Measurements from ENCODE around the gene PDLIM1.

DNA sequence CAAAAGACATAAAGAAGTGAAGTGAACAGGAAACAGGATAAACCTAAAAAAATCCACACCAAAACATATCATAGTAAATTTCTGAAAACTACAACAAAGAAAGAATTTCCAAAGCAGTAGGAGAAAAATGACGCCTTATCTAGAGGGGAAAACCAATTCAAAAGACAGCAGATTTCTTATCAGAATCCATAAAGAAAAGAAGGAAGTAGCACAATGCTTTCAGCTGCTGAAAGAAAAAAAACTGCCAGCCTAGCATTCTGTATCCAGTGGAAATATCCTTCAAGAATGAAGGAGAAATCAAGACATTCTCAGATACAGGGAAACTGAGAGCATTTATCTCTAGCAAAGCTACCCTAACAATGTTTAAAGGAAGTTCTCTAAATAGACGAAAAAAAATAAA is 37.8 kb downstream of the PDLIM1 start:
- TF ChIP-seq RARB (CRISPR knock-in tag; IDR thresholded peaks at IDR 0.05) (no peak), GLIS3 (CRISPR knock-in tag; IDR thresholded peaks at IDR 0.05) (no peak), ARNTL (CRISPR knock-in tag; IDR thresholded peaks at IDR 0.05; ENCODE audit: borderline replicate concordance, low read depth) (no peak), ZFP30 (CRISPR knock-in tag; IDR thresholded peaks at IDR 0.05) (no peak), ISL1 (CRISPR knock-in tag; IDR thresholded peaks at IDR 0.05) (no peak), ZNF8 (CRISPR knock-in tag; IDR thresholded peaks at IDR 0.05) (no peak)
- TF ChIP-seq, protein P1, sequence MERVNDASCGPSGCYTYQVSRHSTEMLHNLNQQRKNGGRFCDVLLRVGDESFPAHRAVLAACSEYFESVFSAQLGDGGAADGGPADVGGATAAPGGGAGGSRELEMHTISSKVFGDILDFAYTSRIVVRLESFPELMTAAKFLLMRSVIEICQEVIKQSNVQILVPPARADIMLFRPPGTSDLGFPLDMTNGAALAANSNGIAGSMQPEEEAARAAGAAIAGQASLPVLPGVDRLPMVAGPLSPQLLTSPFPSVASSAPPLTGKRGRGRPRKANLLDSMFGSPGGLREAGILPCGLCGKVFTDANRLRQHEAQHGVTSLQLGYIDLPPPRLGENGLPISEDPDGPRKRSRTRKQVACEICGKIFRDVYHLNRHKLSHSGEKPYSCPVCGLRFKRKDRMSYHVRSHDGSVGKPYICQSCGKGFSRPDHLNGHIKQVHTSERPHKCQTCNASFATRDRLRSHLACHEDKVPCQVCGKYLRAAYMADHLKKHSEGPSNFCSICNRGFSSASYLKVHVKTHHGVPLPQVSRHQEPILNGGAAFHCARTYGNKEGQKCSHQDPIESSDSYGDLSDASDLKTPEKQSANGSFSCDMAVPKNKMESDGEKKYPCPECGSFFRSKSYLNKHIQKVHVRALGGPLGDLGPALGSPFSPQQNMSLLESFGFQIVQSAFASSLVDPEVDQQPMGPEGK (CRISPR knock-in tag; IDR thresholded peaks at IDR 0.05; ENCODE audit: borderline replicate concordance), result no peak
